CD4-positive, alpha-beta T cell (primary cell): ENCODE measurements around the gene DDIT3. TPM values are rescaled to one million over a fixed set of nuclear protein-coding genes. Genes with fewer than 3 reads are reported as not detected.
"Not testable (repeated sequence)": the region's sequence is repeated elsewhere in the genome, so short reads cannot be mapped to it uniquely, and the experiment has no call there.

ENCODE experiments used
- ATAC-seq: fragments of 200-7000 bp; cut with Tn5 transposase; one replicate; pipeline ENCODE4 v1.10.0; 2022; ENCODE audit warnings: mild to moderate bottlenecking; ENCODE audit not compliant: poor library complexity
- CTCF ChIA-PET: fragments of 350-600 bp; sonication (Branson Sonifier 250); formaldehyde crosslinking; loops from one replicate; lab custom pipeline; 2021; ENCODE audit warnings: antibody characterized with exemption, inconsistent platforms; lab: Charles Lee
- POLR2A ChIA-PET: fragments of 350-600 bp; sonication (Branson Sonifier 250); formaldehyde crosslinking; loops from one replicate; lab custom pipeline; 2021; ENCODE audit warnings: antibody characterized with exemption, inconsistent platforms; lab: Charles Lee
- DNase-seq, 14 experiments: peaks; one replicate each; pipeline ENCODE4 v3.0.0-alpha.2; 2013 to 2020; ENCODE audit warnings: mixed read lengths in 2 of 14
- H3K27ac ChIP-seq, 2 donors: one replicate each; pipeline versions ENCODE4 v1.5.1 to v1.7.0; 2013; ENCODE audit warnings: low read length in 2 of 2, low read depth in 1 of 2, mild to moderate bottlenecking in 1 of 2
- H3K27me3 ChIP-seq, 2 experiments: 1 replicate in 1 of 2; 2 replicates in 1 of 2; pipeline versions ENCODE4 v1.6.1 to v1.7.0; 2013; ENCODE audit warnings: low read length in 2 of 2, control low read depth in 1 of 2, mild to moderate bottlenecking in 1 of 2, moderate library complexity in 1 of 2; ENCODE audit not compliant: insufficient read depth in 2 of 2, control insufficient read depth in 1 of 2
- H3K36me3 ChIP-seq: one replicate; pipeline ENCODE4 v1.6.1; 2013; ENCODE audit warnings: low read length, control low read depth; ENCODE audit not compliant: insufficient read depth
- H3K4me1 ChIP-seq: one replicate; pipeline ENCODE4 v1.6.1; 2013; ENCODE audit warnings: low read length, control low read depth; ENCODE audit not compliant: insufficient read depth
- H3K4me3 ChIP-seq: one replicate; pipeline ENCODE4 v1.5.1; 2013; ENCODE audit warnings: mild to moderate bottlenecking, low read length, moderate library complexity
- H3K9me3 ChIP-seq, 2 experiments: 1 replicate in 1 of 2; 2 replicates in 1 of 2; pipeline versions ENCODE4 v1.6.1 to v1.7.0; 2013; ENCODE audit warnings: low read length in 2 of 2, mild to moderate bottlenecking in 2 of 2, control low read depth in 1 of 2, moderate library complexity in 1 of 2; ENCODE audit not compliant: control insufficient read depth in 1 of 2, insufficient read depth in 1 of 2
- H3K27ac Mint-ChIP-seq: one replicate; pipeline ENCODE4 v1.8.0; 2020; ENCODE audit warnings: mixed read lengths
- H3K27me3 Mint-ChIP-seq: one replicate; pipeline ENCODE4 v1.8.0; 2021; ENCODE audit warnings: mixed read lengths
- H3K36me3 Mint-ChIP-seq: one replicate; pipeline ENCODE4 v1.8.0; 2021; ENCODE audit warnings: low read depth, mixed read lengths
- H3K4me1 Mint-ChIP-seq: one replicate; pipeline ENCODE4 v1.8.0; 2021; ENCODE audit warnings: low read depth, mixed read lengths
- H3K4me3 Mint-ChIP-seq: one replicate; pipeline ENCODE4 v1.8.0; 2020; ENCODE audit warnings: mild to moderate bottlenecking, mixed read lengths
- H3K9me3 Mint-ChIP-seq: one replicate; pipeline ENCODE4 v1.8.0; 2020; ENCODE audit warnings: mixed read lengths
- intact Hi-C, 2 experiments: fragments of 100-400 bp; cut with DNase I in 1 of 2; cut with micrococcal nuclease in 1 of 2; formaldehyde crosslinking; loops; one replicate each; pipeline versions ENCODE4 v1.15.1 to v1.9.0; 2023 to 2025; cut with DNase I, micrococcal nuclease
- total RNA-seq, 174 experiments: library from RNA in 2 of 174; stranded (reverse) in 2 of 174; gene quantifications; one replicate each; pipeline ENCODE4 v1.2.3 and lab custom pipeline; 2021 to 2026
- TF ChIP-seq, protein P1 (sequence below): fragments of 200-600 bp; IDR thresholded peaks from one replicate; pipeline ENCODE4 v1.8.0; 2022; ENCODE audit warnings: antibody characterized with exemption, mild to moderate bottlenecking

DDIT3 gene
- total RNA-seq, 2 experiments from 2014 or later = 145 TPM

DNA sequence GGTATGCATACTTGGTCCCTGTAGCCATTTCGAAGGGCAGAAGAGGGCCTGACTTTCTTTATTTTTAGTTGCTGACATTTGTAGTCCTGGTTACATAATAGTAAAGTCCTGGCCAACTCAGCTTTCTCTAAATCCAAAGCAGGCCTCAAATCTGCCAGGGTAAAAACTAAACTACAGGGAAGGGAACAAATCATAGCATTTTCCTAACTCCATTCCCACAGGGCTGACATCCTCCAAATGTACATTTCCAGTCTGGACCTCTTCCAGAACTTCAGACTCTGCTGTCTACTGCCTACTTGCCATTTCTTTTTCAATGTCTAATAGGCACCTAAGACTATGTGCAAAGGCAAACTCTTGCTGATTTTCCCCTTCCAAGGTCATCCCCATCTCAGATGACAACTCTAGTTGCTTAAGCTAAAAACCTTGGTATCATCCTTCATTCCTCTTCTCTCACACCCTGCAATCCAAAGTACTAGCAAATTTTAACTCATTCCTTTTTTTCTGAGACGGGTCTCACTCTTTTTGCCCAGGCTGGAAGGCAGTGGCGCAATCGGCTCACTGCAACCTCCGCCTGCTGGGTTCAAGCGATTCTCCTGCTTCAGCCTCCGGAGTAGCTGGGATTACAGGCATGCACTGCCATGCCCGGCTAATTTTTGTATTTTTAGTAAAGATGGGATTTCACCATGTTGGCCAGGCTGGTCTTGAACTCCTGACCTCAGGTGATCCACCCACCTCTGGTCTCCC lies 2.0 kb downstream of the DDIT3 start:
- H3K36me3 Mint-ChIP-seq = peaks cover 79% of the 10 kb centered on the region
- H3K4me1 Mint-ChIP-seq = peaks cover 50% of the 10 kb centered on the region
- Histone ChIP-seq H3K36me3 (peaks cover 47% of the 10 kb centered on the region), H3K4me3 (no peak overlapping the region), H3K27me3 (no peaks in the 10 kb centered on the region), H3K4me1 (peaks cover 47% of the 10 kb centered on the region), H3K9me3 (no peaks in the 10 kb centered on the region), H3K27ac (peak overlapping the region in 1 of 2 donors; percentile 16)
- ChIA-PET POLR2A (interaction anchor here (2.9 kb wide), 1 partner anchor 40 kb away, joined by 61 read pairs; the partner anchor contains the start of gene ARHGAP9), CTCF (interaction anchor here (2.0 kb wide), 1 partner anchor 60 kb away, joined by 8 read pairs; the partner anchor contains the start of gene GLI1)
- intact Hi-C loops = loop anchor here in 1 of 2 experiments (1.0 kb wide), 1 partner anchor 29 kb away; the partner anchor contains the start of gene DCTN2
- no peaks in the 10 kb centered on the region for H3K27me3 Mint-ChIP-seq
- H3K4me3 Mint-ChIP-seq = peak overlapping the region; percentile 95
- peak overlapping the region; percentile 100 for H3K27ac Mint-ChIP-seq
- DNase-seq = no peak
- ATAC-seq = no peak
- no peaks in the 10 kb centered on the region for H3K9me3 Mint-ChIP-seq
- TF ChIP-seq, protein P1, sequence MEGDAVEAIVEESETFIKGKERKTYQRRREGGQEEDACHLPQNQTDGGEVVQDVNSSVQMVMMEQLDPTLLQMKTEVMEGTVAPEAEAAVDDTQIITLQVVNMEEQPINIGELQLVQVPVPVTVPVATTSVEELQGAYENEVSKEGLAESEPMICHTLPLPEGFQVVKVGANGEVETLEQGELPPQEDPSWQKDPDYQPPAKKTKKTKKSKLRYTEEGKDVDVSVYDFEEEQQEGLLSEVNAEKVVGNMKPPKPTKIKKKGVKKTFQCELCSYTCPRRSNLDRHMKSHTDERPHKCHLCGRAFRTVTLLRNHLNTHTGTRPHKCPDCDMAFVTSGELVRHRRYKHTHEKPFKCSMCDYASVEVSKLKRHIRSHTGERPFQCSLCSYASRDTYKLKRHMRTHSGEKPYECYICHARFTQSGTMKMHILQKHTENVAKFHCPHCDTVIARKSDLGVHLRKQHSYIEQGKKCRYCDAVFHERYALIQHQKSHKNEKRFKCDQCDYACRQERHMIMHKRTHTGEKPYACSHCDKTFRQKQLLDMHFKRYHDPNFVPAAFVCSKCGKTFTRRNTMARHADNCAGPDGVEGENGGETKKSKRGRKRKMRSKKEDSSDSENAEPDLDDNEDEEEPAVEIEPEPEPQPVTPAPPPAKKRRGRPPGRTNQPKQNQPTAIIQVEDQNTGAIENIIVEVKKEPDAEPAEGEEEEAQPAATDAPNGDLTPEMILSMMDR = no peak

DNA sequence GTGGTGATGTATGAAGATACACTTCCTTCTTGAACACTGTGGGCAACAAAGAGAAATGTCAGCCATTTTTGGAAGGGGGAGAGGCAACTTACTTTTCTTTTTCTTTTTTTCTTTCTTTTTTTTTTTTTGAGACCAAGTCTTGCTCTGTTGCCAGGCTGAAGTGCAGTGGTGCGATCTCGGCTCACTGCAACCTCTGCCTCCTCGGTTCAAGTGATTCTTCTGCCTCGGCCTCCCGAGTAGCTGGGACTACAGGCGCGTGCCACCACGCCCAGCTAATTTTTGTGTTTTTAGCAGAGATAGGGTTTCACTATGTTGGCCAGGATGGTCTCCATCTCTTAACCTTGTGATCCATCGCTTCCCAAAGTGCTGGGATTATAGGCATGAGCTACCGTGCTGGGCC lies 2.6 kb downstream of the DDIT3 start:
- POLR2A ChIA-PET, H3K27me3 ChIP-seq, ATAC-seq, H3K4me3 ChIP-seq, H3K27me3 Mint-ChIP-seq, H3K9me3 Mint-ChIP-seq, H3K9me3 ChIP-seq, DNase-seq: not testable (repeated sequence)
- H3K27ac Mint-ChIP-seq = peak overlapping the region; percentile 100
- H3K36me3 Mint-ChIP-seq = peaks cover 82% of the 10 kb centered on the region
- CTCF ChIA-PET = interaction anchor here (2.0 kb wide), 1 partner anchor 59 kb away, joined by 8 read pairs; the partner anchor contains the start of gene GLI1
- Histone ChIP-seq H3K27ac (peak overlapping the region in 1 of 2 donors; percentile 16), H3K36me3 (peaks cover 53% of the 10 kb centered on the region), H3K4me1 (peaks cover 44% of the 10 kb centered on the region)
- H3K4me3 Mint-ChIP-seq = peak overlapping the region; percentile 95
- H3K4me1 Mint-ChIP-seq = peaks cover 47% of the 10 kb centered on the region
- intact Hi-C loops = loop anchor here in 1 of 2 experiments (1.0 kb wide), 1 partner anchor 30 kb away; the partner anchor contains the start of gene DCTN2

DNA sequence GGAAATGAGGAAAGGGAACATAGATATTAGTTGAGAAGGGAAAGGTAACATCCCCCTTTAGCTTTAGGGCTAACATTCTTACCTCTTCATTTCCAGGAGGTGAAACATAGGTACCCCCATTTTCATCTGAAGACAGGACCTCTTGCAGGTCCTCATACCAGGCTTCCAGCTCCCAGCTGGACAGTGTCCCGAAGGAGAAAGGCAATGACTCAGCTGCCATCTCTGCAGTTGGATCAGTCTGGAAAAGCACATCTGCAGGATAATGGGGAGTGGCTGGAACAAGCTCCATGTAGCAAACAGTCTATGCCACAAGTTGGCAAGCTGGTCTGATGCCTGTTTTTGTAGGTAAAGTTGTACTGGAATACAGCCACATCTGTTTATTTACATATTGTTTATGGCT lies 3.1 kb downstream of the DDIT3 start:
- no peak for ATAC-seq
- H3K27ac ChIP-seq = peak overlapping the region in 1 of 2 donors; percentile 11
- Mint-ChIP-seq H3K27ac (peak overlapping the region; percentile 100), H3K27me3 (no peaks in the 10 kb centered on the region), H3K4me1 (peaks cover 45% of the 10 kb centered on the region), H3K36me3 (peaks cover 87% of the 10 kb centered on the region), H3K9me3 (no peaks in the 10 kb centered on the region), H3K4me3 (peak overlapping the region; percentile 81)
- no peak overlapping the region for H3K4me3 ChIP-seq
- POLR2A ChIA-PET = no interaction called here
- peaks cover 41% of the 10 kb centered on the region for H3K4me1 ChIP-seq
- H3K9me3 ChIP-seq = no peaks in the 10 kb centered on the region
- CTCF ChIA-PET = no interaction called here
- intact Hi-C loops = no loop called here
- H3K36me3 ChIP-seq = peaks cover 59% of the 10 kb centered on the region
- DNase-seq = no peak
- H3K27me3 ChIP-seq = no peaks in the 10 kb centered on the region
- TF ChIP-seq, protein P1 = no peak
